HEK293 (cell line): ENCODE measurements around the gene MUC20.
"Not testable (repeated sequence)": the region's sequence is repeated elsewhere in the genome, so short reads cannot be mapped to it uniquely, and the experiment has no call there.

ENCODE experiments used
- CTCF ChIA-PET: fragments of 350-600 bp; formaldehyde crosslinking; extraction: SDS; loops from one replicate; lab custom pipeline; 2021; ENCODE audit warnings: antibody characterized with exemption; lab: Yijun Ruan, JAX
- POLR2A ChIA-PET: fragments of 300-600 bp; formaldehyde crosslinking; extraction: SDS; loops from one replicate; lab custom pipeline; 2020; ENCODE audit warnings: antibody characterized with exemption, inconsistent platforms; lab: Yijun Ruan, JAX
- H3K27ac ChIP-seq: fragments of 200-500 bp; sonication (Bioruptor generic); 2 replicates; pipeline ENCODE4 v1.5.1; 2014; ENCODE audit warnings: low read depth, low read length, control low read depth, inconsistent platforms; ENCODE audit errors: extremely low read depth
- H3K36me3 ChIP-seq, 2 experiments: fragments of 200-500 bp in 1 of 2; sonication (Bioruptor generic) in 1 of 2; 1 replicate in 1 of 2; 2 replicates in 1 of 2; pipeline ENCODE4 v1.5.1; 2014 to 2017; ENCODE audit warnings: inconsistent platforms in 2 of 2, low read length in 2 of 2; ENCODE audit not compliant: control insufficient read depth in 2 of 2, insufficient read depth in 1 of 2
- H3K4me1 ChIP-seq: fragments of 200-500 bp; sonication (Bioruptor generic); 2 replicates; pipeline ENCODE4 v1.5.1; 2014; ENCODE audit warnings: mild to moderate bottlenecking, low read length, inconsistent platforms; ENCODE audit not compliant: control insufficient read depth, insufficient read depth
- H3K4me3 ChIP-seq: 2 replicates; pipeline ENCODE4 v1.5.1; 2011; ENCODE audit warnings: low read depth, mild to moderate bottlenecking, control low read depth, low read length, moderate library complexity
- H3K9me3 ChIP-seq: fragments of 200-500 bp; sonication (Bioruptor generic); 2 replicates; pipeline ENCODE4 v1.5.1; 2014; ENCODE audit warnings: low read depth, low read length, inconsistent platforms; ENCODE audit not compliant: control insufficient read depth, insufficient read depth
- KLF9 ChIP-seq: fragments of 450-650 bp; formaldehyde crosslinking; IDR thresholded peaks from 2 replicates; pipeline ENCODE4 v1.5.1; 2016; ENCODE audit warnings: missing biosample characterization, missing genetic modification characterization, low read depth
- REST ChIP-seq: fragments of 450-650 bp; formaldehyde crosslinking; IDR thresholded peaks from 2 replicates; pipeline ENCODE4 v1.5.1; 2016; ENCODE audit warnings: missing biosample characterization, missing genetic modification characterization
- ZIC2 ChIP-seq: fragments of 450-650 bp; formaldehyde crosslinking; IDR thresholded peaks from 2 replicates; pipeline ENCODE4 v1.5.1; 2016; ENCODE audit warnings: missing biosample characterization, missing genetic modification characterization
- ZNF174 ChIP-seq: fragments of 450-650 bp; formaldehyde crosslinking; IDR thresholded peaks from 2 replicates; pipeline ENCODE4 v1.5.0; 2017; ENCODE audit warnings: missing biosample characterization, mild to moderate bottlenecking, missing genetic modification characterization
- ZNF2 ChIP-seq: fragments of 450-650 bp; formaldehyde crosslinking; IDR thresholded peaks from 2 replicates; pipeline ENCODE4 v1.5.1; 2016; ENCODE audit warnings: missing biosample characterization, missing genetic modification characterization
- ZNF341 ChIP-seq: fragments of 450-650 bp; formaldehyde crosslinking; IDR thresholded peaks from 2 replicates; pipeline ENCODE4; 2016; ENCODE audit warnings: low read depth, missing biosample characterization, missing genetic modification characterization
- ZNF416 ChIP-seq: fragments of 450-650 bp; formaldehyde crosslinking; IDR thresholded peaks from 2 replicates; pipeline ENCODE4 v1.5.1; 2016; ENCODE audit warnings: missing biosample characterization, missing genetic modification characterization
- ZNF621 ChIP-seq: fragments of 450-650 bp; formaldehyde crosslinking; IDR thresholded peaks from 2 replicates; pipeline ENCODE4 v1.5.1; 2017; ENCODE audit warnings: missing biosample characterization, missing genetic modification characterization
- ZNF658 ChIP-seq: fragments of 450-650 bp; formaldehyde crosslinking; IDR thresholded peaks from 2 replicates; pipeline ENCODE4; 2016; ENCODE audit warnings: missing biosample characterization, missing genetic modification characterization
- TF ChIP-seq, protein P1 (sequence below): fragments of 450-650 bp; formaldehyde crosslinking; IDR thresholded peaks from 2 replicates; pipeline ENCODE4 v1.5.1; 2017; ENCODE audit warnings: missing biosample characterization, missing genetic modification characterization

MUC20 gene

GRCh38 chr3:195717852-195718476 is 2.8 kb upstream of the MUC20 start (continued):
- no peak for TF ChIP-seq ZIC2 (tag by site-specific recombination)
- no peak for TF ChIP-seq ZNF658 (tag by site-specific recombination)
- TF ChIP-seq ZNF416: no peak
- no peak for TF ChIP-seq ZNF341 (tag by site-specific recombination)
- TF ChIP-seq ZNF2 (tag by site-specific recombination): no peak
- TF ChIP-seq, protein P1, sequence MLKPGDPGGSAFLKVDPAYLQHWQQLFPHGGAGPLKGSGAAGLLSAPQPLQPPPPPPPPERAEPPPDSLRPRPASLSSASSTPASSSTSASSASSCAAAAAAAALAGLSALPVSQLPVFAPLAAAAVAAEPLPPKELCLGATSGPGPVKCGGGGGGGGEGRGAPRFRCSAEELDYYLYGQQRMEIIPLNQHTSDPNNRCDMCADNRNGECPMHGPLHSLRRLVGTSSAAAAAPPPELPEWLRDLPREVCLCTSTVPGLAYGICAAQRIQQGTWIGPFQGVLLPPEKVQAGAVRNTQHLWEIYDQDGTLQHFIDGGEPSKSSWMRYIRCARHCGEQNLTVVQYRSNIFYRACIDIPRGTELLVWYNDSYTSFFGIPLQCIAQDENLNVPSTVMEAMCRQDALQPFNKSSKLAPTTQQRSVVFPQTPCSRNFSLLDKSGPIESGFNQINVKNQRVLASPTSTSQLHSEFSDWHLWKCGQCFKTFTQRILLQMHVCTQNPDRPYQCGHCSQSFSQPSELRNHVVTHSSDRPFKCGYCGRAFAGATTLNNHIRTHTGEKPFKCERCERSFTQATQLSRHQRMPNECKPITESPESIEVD (tag by site-specific recombination): no peak
- no peak for TF ChIP-seq ZNF174 (tag by site-specific recombination)
- no peak for TF ChIP-seq KLF9

DNA sequence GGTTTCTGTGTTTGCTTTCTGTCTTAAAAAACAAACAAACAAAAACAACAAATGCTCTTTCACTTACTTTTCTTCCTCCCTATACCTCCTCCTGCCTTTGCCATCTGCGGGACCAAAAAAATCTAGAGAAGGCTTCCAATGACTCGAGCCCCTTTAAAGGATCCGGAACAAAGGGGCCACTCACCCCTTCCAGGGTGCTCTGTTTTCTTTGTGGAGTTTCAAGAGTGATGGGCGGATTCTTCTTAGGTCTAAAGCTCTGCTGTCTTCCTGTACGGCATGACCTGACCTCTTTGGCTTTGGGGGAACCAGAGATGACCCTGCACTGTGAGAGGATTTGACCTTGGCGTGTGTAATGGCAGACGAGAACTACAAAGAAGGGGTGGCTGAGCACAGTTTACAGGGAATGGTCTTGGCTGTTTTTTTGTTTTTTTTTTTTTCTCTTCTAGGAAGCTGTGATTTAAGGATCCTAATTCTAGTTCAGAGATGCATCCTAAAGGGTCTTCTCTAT is 2.2 kb upstream of the MUC20 start:
- no peak overlapping the region for H3K4me3 ChIP-seq
- POLR2A ChIA-PET: interaction anchor here (0.6 kb wide), 1 partner anchor 134 kb away, joined by 3 read pairs; no protein-coding TSS in a partner anchor
- CTCF ChIA-PET: no interaction called here
- TF ChIP-seq ZNF621 (no peak), REST (no peak)
- TF ChIP-seq, all 188 proteins: peak for 0
- no peaks in the 10 kb centered on the region for H3K9me3 ChIP-seq
- no peaks in the 10 kb centered on the region for H3K36me3 ChIP-seq
- no peak overlapping the region for H3K27ac ChIP-seq
- no peaks in the 10 kb centered on the region for H3K4me1 ChIP-seq

- H3K4me1 ChIP-seq, H3K27ac ChIP-seq, H3K9me3 ChIP-seq, H3K4me3 ChIP-seq, CTCF ChIA-PET, H3K36me3 ChIP-seq, POLR2A ChIA-PET: not testable (repeated sequence)
These were observed 1.1 kb upstream of the MUC20 start for GRCh38 chr3:195719514-195720254.

- H3K36me3 ChIP-seq, POLR2A ChIA-PET, H3K4me3 ChIP-seq, H3K9me3 ChIP-seq, H3K4me1 ChIP-seq, H3K27ac ChIP-seq: not testable (repeated sequence)
- CTCF ChIA-PET: interaction anchor here (0.7 kb wide), 1 partner anchor 134 kb away, joined by 3 read pairs; no protein-coding TSS in a partner anchor
These were observed 1.6 kb downstream of the MUC20 start for GRCh38 chr3:195722139-195722995.

GRCh38 chr3:195722996-195723345 is 2.2 kb downstream of the MUC20 start:
- H3K4me3 ChIP-seq, CTCF ChIA-PET, POLR2A ChIA-PET, H3K27ac ChIP-seq, H3K9me3 ChIP-seq, H3K36me3 ChIP-seq, H3K4me1 ChIP-seq: not testable (repeated sequence)

DNA sequence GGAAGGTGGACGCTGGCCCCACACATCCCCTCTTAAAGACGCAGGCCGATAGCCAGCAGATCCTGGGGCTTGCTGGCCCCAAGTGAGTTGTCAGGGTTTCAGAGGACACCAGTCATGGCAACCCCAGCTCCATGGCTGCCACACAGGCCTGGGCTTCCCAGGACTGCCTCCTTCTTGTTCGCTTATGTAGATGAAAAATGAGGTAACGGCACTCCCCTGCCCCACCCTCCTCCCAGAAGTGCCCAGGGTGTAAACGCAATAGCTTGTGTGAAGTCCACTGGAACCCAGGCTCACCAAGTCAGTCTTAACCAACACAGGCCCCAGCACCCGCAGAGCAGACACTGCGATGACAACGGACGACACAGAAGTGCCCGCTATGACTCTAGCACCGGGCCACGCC is 3.6 kb downstream of the MUC20 start:
- POLR2A ChIA-PET, H3K9me3 ChIP-seq, CTCF ChIA-PET, H3K27ac ChIP-seq, H3K4me3 ChIP-seq, H3K36me3 ChIP-seq, H3K4me1 ChIP-seq: not testable (repeated sequence)

GRCh38 chr3:195725916-195726740 is 5.3 kb downstream of the MUC20 start:
- H3K36me3 ChIP-seq, H3K9me3 ChIP-seq, H3K4me3 ChIP-seq, H3K4me1 ChIP-seq, CTCF ChIA-PET, POLR2A ChIA-PET, H3K27ac ChIP-seq: not testable (repeated sequence)
